Occipital lobe (tissue), 2 donors: ENCODE results near the gene ABCG5. TPM values are rescaled to one million over a fixed set of nuclear protein-coding genes. Genes with fewer than 3 reads are reported as not detected.

Source experiments
- DNase-seq: peaks from one replicate; lab custom pipeline; 2025; lab: John Stamatoyannopoulos, UW
- total RNA-seq: library from RNA; depleted of rRNA; stranded (reverse); fragments of >200 nt; gene quantifications from one replicate; pipeline ENCODE4 v1.2.3, GENCODE V29; 2014

ABCG5 gene
- total RNA-seq, 1 donor from 2014 or later = under 0.01 TPM

GRCh38 chr2:43810888-43811287 lies 27.8 kb downstream of the ABCG5 start:
- DNase-seq = no peak

- DNase-seq = no peak
Measured at GRCh38 chr2:43810452-43810851, 28.2 kb downstream of the ABCG5 start.

- DNase-seq = no peak
Measured at GRCh38 chr2:43806719-43807031, 32.0 kb downstream of the ABCG5 start.

- no peak for DNase-seq
Measured at GRCh38 chr2:43803113-43803512, 35.5 kb downstream of the ABCG5 start.

GRCh38 chr2:43802135-43802534 lies 36.5 kb downstream of the ABCG5 start:
- DNase-seq = no peak

GRCh38 chr2:43800894-43801293 lies 37.7 kb downstream of the ABCG5 start:
- DNase-seq = no peak

GRCh38 chr2:43798300-43798699 lies 40.3 kb downstream of the ABCG5 start:
- DNase-seq = no peak

- DNase-seq = no peak
Measured at GRCh38 chr2:43796206-43796605, 42.4 kb downstream of the ABCG5 start.

- DNase-seq = no peak
Measured at GRCh38 chr2:43794956-43795355, 43.7 kb downstream of the ABCG5 start.

- no peak for DNase-seq
Measured at GRCh38 chr2:43792653-43793052, 46.0 kb downstream of the ABCG5 start.

GRCh38 chr2:43791035-43791765 lies 47.4 kb downstream of the ABCG5 start:
- DNase-seq = no peak

- no peak for DNase-seq
Measured at GRCh38 chr2:43790147-43790546, 48.5 kb downstream of the ABCG5 start.

GRCh38 chr2:43788646-43789045 lies 50.0 kb downstream of the ABCG5 start:
- DNase-seq = no peak

- no peak for DNase-seq
Measured at GRCh38 chr2:43787895-43788294, 50.7 kb downstream of the ABCG5 start.

GRCh38 chr2:43778233-43778632 lies 60.4 kb downstream of the ABCG5 start:
- no peak for DNase-seq

- DNase-seq = no peak
Measured at GRCh38 chr2:43777306-43777926, 61.2 kb downstream of the ABCG5 start.

GRCh38 chr2:43776324-43776723 lies 62.3 kb downstream of the ABCG5 start:
- DNase-seq = no peak

GRCh38 chr2:43774617-43775016 lies 64.0 kb downstream of the ABCG5 start:
- DNase-seq = no peak

- peak; percentile 88 for DNase-seq
Measured at GRCh38 chr2:43773876-43774613, 64.6 kb downstream of the ABCG5 start, which contains the start of gene DYNC2LI1. TSS of gene DYNC2LI1 (plus strand) at chr2:43774039. CDS start at chr2:43774139, 100 bp downstream.

- DNase-seq = no peak
Measured at GRCh38 chr2:43766006-43766405, 72.6 kb downstream of the ABCG5 start.

GRCh38 chr2:43764086-43764705 lies 74.4 kb downstream of the ABCG5 start:
- DNase-seq = no peak

GRCh38 chr2:43763091-43763490 lies 75.5 kb downstream of the ABCG5 start:
- no peak for DNase-seq
